Hypothalamus (tissue), 51 donors: ENCODE measurements around the gene ASTN2.
"Not testable (repeated sequence)": the region's sequence is repeated elsewhere in the genome, so short reads cannot be mapped to it uniquely, and the experiment has no call there.

ENCODE experiments used
- DNase-seq, 51 donors: peaks; one replicate each; lab custom pipeline; 2025; lab: John Stamatoyannopoulos, UW

Gene ASTN2

DNA sequence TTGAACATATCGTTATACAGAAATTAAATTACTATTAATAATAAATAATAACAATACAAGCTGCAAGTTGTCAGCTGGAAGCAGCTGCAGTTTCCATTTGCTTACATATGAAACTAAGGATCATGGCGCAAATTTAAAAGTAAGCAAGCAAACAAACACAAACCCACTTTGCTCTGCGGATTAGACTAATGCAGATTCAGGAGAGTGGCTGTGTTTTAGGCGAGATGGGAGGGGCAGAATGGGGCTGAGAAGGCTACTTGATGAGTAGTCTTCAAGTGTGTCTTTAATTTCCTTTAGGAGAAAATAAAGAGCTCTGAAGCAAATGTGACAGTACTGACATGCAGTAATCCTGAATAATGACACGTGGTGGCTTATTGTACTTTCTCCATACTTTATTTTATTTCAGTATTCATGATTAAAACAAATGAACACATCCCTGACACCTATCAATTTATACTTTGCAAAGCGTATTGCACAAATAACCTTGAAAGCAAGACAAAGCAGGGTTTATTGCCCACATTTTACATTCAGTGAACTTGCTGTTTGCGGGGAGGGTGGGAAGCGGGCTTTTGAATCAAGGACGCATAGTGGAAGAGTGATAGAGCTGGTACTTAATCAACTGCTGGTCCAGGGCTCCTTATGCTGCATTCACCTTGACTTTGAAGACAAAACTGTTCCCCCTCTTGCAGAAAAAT lies 949.1 kb downstream of the ASTN2 start:
- DNase-seq = no peak

DNA sequence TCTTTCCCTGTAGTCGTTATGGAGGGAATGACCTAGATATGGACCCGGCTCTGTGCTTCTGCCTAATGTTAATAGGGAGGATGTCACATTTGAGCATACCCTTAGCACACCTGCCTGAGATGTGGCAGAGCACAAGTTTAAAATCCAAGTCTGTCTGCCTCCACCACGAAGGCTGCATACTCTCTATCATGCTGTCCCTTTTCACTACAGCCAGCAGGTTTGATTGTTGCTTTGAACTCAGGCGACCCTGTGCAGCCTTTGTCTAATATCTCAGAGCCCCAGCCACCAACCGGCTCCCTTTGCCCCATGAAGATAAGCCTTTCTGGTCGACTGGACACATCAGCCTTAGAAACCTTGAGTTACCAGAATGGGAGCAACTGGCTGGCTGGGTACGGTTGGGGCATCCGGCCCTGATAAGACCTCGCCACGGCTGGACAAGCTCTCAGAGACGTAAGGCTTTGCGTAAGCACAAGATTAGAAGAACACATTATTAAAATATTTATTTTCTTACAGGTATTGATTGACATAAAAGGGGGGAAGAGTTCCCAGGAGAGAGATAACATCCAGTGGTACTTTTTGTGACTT lies 949.8 kb downstream of the ASTN2 start:
- DNase-seq = no peak

- no peak for DNase-seq
Observed at GRCh38 chr9:116464423-116464822, 950.4 kb downstream of the ASTN2 start.

- DNase-seq = no peak
Observed at GRCh38 chr9:116461632-116462031, 953.2 kb downstream of the ASTN2 start.

- no peak for DNase-seq
Observed at GRCh38 chr9:116460026-116460425, 954.8 kb downstream of the ASTN2 start.

DNA sequence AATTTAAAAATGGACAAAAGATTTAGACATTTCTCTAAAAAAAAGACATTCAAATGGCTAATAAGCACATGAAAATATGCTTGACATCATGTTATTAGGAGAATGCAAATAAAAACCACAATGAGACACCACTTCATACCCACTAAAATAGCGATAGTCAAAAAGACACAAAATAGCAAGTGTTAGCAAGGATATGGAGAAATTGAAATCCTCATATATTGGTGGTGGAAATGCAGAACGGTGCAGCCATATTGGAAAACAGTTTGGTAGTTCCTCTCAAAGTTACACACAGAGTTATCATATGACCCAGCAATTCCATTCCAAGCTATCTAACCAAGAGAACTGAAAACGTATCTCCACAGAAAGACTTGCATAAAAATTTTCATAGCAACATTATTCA lies 955.3 kb downstream of the ASTN2 start:
- no peak for DNase-seq

DNA sequence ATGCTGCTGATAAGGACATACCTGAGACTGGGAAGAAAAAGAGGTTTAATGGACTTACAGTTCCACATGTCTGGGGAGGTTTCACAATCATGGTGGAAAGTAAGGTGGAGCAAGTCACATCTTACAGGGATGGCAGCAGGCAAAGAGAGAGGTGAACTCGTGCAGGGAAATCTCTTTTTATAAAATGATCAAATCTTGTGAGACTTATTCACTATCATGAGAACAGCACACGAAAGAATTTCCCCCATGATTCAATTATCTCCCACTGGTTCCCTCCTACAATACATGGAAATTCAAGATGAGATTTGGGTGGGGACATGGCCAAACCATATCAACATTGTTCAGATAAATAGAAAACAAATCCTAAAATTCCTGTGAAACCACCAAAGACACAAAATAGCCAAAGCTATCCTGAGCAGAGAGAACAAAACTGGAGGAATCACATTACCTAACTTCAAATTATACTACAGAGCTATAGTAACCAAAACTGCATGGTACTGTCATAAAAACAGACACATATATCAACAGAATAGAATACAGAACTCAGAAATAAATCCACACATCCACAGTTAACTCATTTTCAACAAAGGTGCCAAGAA lies 958.3 kb downstream of the ASTN2 start:
- no peak for DNase-seq

DNA sequence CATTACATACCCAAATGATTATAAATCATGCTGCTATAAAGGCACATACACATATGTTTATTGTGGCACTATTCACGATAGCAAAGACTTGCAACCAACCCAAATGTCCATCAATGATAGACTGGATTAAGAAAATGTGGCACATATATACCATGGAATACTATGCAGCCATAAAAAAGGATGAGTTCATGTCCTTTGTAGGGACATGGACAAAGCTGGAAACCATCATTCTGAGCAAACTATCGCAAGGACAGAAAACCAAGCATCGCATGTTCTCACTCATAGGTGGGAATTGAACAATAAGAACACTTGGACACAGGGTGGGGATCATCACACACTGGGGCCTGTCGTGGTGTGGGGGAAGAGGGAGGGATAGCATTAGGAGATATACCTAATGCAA lies 960.3 kb downstream of the ASTN2 start:
- not testable (repeated sequence) for DNase-seq

DNA sequence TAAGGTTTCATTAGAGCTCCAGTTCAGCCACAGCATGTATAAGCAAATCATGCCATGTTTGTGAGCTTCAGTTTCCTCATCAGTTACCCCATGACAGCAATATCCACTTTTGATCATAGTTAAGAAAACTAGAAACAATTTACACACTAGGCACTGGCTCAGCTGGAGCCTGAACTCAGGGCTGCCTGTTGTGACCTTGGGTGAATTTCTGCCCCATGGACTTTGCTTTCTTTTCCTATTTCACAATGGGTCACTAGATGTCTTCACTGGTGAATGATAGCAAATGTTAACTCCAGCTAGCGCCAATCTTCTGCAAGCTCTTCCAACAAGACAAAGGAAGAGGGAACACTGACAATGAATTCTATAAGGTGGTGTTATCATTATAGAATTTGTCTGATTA lies 961.1 kb downstream of the ASTN2 start:
- no peak for DNase-seq

GRCh38 chr9:116452634-116453033 lies 962.2 kb downstream of the ASTN2 start:
- DNase-seq = no peak

DNA sequence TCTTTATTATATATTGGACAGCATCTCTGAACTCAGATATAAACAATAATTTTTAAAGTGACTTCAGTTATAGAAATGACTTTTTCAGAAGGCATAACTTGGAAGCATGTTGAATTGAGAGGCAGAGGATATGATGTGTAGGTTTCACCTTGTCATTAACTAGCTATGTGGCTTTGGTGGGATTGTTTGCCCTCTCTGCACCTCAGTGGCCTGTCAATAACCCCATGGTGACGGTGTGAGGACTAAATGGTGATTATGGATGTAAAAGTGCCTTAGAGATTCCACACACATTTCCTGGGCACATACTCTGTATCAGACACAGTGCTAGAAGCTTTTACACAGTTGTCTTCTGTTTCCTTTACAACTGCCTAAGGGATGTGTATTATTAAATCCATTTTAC lies 962.6 kb downstream of the ASTN2 start:
- DNase-seq = no peak

DNA sequence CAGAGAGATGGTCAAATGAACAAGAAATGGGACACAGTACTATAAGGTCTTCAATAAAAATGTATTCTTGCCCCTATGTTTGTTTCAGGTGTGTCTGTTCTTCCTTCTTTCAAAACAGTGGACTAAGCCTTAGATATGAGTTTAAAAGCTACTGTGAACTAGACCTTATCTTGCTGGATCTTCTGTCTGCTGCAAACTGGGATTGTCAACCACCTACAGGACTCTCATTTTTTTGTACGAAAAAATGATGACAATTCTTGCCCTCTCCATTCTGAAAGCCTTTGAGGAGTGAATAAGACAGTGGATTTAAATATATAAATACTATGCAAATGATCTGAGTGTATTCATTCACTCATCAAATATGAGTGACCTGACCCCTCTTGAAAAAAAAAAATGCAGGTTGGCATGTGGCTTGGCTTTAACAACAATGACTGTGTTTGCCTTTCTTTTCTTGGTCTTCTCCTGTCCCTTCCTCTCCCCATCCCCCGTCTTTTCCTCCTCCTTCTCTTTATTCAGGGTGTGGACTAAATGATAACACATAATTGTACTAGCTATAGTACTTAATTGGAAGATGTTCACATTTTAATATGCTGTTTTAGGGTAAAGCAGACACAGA lies 963.2 kb downstream of the ASTN2 start:
- DNase-seq = no peak

DNA sequence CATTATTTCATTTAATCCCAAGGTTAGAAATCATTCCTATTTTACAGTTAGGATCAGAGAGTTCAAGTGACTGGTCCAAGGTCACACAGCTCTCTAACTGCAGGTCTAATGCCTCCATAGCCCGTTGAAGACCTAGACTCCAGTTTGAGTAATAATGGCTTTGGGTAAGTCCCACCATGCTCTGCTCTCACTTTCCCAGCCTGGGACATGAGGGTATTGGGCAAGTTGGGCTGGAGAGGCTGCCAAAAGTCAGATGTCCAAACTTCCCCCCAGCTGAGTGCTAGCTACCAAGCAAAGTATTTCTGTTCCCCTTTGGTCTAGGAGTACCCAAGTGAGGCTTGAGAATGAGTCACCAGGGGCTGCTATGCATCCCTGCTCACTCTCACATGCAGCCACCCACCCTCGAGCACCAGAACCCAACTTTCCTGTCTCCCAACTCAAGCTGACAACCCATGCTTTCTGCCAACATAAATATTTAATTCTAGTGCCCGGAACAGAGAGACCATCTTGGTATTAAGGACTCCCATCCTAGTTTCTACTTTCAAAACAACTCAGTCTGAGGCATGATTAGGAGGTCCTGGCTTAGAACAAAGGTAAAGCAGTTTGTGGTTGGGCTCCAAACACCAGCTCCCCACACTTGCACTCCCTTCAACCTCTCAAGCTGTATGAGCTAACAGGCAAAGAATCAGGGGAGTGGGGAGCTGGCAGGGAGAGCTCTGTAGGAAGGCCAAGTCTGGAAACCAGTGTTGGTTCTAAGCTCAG lies 964.3 kb downstream of the ASTN2 start:
- no peak for DNase-seq

- DNase-seq = no peak
Observed at GRCh38 chr9:116449949-116450348, 964.9 kb downstream of the ASTN2 start.

DNA sequence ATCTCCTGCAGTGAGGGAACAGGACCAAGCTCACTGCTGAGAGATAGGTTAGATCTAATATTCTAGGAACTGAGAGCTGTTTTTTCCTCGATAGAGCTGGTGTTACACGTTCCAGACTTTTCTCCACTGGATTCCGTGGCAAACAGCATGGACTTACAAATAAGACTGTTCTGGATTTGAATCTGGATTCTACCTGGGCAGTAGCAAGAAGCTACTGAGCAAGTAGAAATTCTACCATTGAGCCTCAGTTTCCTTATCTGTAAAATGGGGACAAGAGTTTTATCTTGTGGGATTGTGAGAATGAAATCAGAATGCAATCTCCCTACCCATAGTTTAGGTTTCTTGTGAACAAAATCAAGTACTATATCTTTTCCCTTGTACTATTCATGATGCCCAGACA lies 966.4 kb downstream of the ASTN2 start:
- no peak for DNase-seq

- DNase-seq = no peak
Observed at GRCh38 chr9:116447934-116448333, 966.9 kb downstream of the ASTN2 start.

DNA sequence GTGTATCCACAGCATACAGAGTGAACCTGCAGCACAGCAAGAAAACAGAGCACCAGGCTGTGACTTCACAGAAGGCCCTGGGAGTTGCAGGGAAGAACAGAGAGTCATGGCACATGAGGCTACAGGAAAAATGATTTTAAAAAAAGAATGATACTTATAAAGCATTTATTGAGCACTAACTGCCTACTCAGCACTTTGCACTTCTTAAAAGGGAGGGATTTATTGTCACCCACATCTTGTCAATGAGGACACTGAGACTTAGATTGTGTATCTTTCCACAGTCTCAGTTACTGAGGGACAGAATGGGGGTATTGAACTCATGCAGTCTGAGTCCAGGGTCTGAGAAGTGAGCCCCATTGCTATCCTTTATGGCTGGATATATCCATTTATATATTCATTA lies 972.3 kb downstream of the ASTN2 start:
- no peak for DNase-seq

GRCh38 chr9:116437411-116438370 lies 977.2 kb downstream of the ASTN2 start:
- no peak for DNase-seq

DNA sequence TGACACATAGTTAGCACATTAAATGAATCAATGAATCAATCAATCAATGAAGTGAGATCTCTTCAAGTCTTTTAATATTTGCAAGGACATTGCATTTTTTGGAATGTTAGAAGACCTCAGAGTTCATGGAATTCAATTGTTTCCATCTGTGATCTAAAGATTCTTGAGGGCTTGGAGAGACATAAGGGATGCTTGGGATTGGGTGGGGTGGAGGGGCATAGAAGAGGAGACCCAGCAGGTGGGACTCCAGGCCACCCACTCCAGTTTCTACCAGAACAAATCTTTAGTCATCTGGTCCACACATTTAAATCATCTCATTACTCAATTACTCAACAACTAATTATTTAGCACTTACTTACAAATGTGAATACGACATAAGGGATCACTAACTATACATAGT lies 978.7 kb downstream of the ASTN2 start:
- DNase-seq = no peak

DNA sequence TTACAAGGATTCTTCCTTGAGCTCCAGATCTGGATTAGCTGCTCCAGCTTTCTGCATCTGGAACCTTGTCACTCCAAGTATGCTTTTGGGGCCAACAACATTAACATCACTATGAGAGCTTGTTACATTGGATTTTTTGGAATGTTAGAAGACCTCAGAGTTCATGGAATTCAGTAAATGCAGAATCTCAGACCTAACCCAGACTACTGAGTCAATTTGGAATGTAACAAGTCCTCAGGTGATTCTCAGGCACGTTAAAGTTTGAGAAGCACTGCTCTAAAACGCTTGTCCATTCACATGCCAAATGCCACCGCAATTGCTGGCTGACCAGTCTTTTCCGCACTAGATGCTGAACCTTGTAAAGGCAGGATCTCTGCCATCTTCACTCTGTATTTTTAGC lies 979.2 kb downstream of the ASTN2 start:
- DNase-seq = no peak
